ENCODE measurements around the gene NDUFS3.
A peak's percentile ranks its signal among the peaks of the same experiment; 100 is the strongest.
"Not testable (repeated sequence)": the region's sequence is repeated elsewhere in the genome, so short reads cannot be mapped to it uniquely, and the experiment has no call there.

NDUFS3 gene

DNA sequence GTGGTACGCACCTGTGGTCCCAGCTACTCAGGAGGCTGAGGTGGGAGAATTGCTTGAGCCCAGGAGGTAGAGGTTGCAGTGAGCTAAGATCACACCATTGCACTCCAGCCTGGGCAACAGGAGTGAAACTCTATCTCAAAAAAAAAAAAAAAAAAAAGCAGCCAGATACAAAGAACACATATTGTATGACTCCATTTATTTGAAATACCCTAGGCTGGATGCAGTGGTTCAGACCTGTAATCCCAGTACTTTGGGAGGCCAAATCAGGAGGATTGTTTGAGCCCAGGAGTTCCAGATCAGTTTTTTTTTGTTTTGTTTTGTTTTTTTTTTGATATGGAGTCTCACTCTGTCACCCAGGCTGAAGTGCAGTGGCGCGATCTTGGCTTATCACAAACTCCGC lies 16.5 kb upstream of the NDUFS3 start:
- H3K27me3 ChIP-seq (replicated peaks; ENCODE audit: control insufficient read depth, insufficient read depth, low read length); DNase-seq (ENCODE audit: low read depth); H3K4me3 ChIP-seq (ENCODE audit: low read length); H3K9me3 ChIP-seq (ENCODE audit: control insufficient read depth, low read length); H3K9ac ChIP-seq (ENCODE audit: low read length); H3K36me3 ChIP-seq (ENCODE audit: control insufficient read depth, insufficient read depth, low read length, severe bottlenecking): not testable (repeated sequence)
- peaks cover 21% of the 10 kb centered on the region for H3K4me1 ChIP-seq (ENCODE audit: control insufficient read depth, insufficient read depth, low read length)

DNA sequence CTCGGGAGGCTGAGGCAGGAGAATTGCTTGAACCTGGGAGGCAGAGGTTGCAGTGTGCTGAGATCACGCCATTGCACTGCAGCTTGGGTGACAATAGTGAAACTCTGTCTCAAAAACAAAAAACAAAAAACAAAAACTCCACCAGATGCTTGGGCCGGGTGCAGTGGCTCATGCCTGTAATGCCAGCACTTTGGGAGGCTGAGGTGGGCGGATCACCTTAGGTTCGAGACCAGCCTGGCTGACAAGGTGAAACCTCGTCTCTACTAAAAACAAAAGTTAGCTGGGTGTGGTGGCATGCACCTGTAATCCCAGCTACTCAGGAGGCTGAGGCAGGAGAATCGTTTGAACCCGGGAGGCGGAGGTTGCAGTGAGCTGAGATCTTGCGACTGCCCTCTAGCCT lies 14.5 kb upstream of the NDUFS3 start:
- H3K27me3 ChIP-seq (replicated peaks; ENCODE audit: control insufficient read depth, insufficient read depth, low read length); H3K9me3 ChIP-seq (ENCODE audit: control insufficient read depth, low read length); DNase-seq (ENCODE audit: low read depth); H3K36me3 ChIP-seq (ENCODE audit: control insufficient read depth, insufficient read depth, low read length, severe bottlenecking): not testable (repeated sequence)
- Histone ChIP-seq H3K4me1 (ENCODE audit: control insufficient read depth, insufficient read depth, low read length) (peaks cover 21% of the 10 kb centered on the region), H3K9ac (ENCODE audit: low read length) (peak overlapping the region; percentile 98), H3K4me3 (ENCODE audit: low read length) (peak overlapping the region; percentile 97)

DNA sequence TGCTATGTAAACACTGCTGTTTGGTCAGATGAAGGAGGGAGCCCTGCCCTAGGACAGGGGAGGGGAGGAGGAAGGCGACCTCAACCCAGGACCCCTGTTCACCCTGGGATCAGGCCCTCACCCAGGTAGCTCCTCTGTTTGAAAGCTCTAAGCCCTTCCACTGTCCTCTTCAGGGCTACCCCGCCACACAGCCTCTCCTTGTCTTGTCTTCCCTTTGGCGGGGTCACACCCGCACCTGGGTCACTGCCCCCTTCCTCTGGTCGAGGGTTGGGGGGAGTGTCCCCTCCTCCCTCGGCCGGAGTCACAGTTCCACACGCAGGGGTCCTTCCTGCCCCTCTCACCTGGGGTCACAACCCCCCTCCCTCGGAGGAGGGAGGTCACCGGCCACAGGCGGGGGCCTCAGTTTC lies 13.9 kb upstream of the NDUFS3 start:
- peaks cover 21% of the 10 kb centered on the region for H3K4me1 ChIP-seq (ENCODE audit: control insufficient read depth, insufficient read depth, low read length)
- no peak for DNase-seq (ENCODE audit: low read depth)
- peak overlapping the region; percentile 98 for H3K9ac ChIP-seq (ENCODE audit: low read length)
- peak overlapping the region; percentile 97 for H3K4me3 ChIP-seq (ENCODE audit: low read length)
- peaks cover 6% of the 10 kb centered on the region for H3K36me3 ChIP-seq (ENCODE audit: control insufficient read depth, insufficient read depth, low read length, severe bottlenecking)
- H3K9me3 ChIP-seq (ENCODE audit: control insufficient read depth, low read length): no peaks in the 10 kb centered on the region
- H3K27me3 ChIP-seq (replicated peaks; ENCODE audit: control insufficient read depth, insufficient read depth, low read length): no peaks in the 10 kb centered on the region

DNA sequence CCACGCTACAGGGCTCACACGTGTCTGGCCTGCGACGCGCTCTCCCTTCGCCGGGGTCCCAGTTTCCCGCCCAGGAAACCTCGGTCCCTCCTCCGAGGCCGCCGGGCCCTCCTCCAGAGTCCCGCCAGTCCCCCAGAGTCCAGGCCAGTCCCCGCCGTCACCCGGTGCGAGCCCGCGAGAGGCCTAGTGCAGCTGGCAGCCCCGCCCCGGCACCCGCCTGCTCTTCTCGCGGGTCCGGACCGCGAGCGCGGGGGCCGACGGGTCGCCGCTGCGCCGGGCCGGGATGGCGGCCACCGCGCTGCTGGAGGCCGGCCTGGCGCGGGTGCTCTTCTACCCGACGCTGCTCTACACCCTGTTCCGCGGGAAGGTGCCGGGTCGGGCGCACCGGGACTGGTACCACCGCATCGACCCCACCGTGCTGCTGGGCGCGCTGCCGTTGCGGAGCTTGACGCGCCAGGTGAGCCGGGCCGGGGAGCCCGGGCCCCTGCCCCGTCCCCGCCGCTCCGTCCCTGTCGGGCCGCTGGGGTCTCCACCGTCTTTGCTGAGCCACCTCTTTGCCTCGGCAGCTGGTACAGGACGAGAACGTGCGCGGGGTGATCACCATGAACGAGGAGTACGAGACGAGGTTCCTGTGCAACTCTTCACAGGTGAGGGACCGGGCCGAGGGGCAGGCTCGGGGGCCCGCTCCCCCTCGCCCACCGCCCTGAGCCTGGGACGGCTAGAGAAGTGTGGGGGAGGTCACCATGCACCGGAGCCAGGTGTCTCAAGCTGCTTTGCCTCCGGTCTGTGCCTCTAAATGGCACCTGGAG lies 13.3 kb upstream of the NDUFS3 start, which contains the start of gene PTPMT1:
Gene PTPMT1 (plus strand): TSS at position 260 of the 809 bp plus-strand sequence. CDS start 24 bp downstream, at position 284.
- H3K9me3 ChIP-seq (ENCODE audit: control insufficient read depth, low read length): no peaks in the 10 kb centered on the region
- peak; percentile 90 for DNase-seq (ENCODE audit: low read depth)
- no peaks in the 10 kb centered on the region for H3K27me3 ChIP-seq (replicated peaks; ENCODE audit: control insufficient read depth, insufficient read depth, low read length)
- H3K36me3 ChIP-seq (ENCODE audit: control insufficient read depth, insufficient read depth, low read length, severe bottlenecking): peaks cover 8% of the 10 kb centered on the region
- peaks cover 21% of the 10 kb centered on the region for H3K4me1 ChIP-seq (ENCODE audit: control insufficient read depth, insufficient read depth, low read length)
- H3K9ac ChIP-seq (ENCODE audit: low read length): peak within 1 kb of the TSS; percentile 98
- peak within 1 kb of the TSS; percentile 97 for H3K4me3 ChIP-seq (ENCODE audit: low read length)

DNA sequence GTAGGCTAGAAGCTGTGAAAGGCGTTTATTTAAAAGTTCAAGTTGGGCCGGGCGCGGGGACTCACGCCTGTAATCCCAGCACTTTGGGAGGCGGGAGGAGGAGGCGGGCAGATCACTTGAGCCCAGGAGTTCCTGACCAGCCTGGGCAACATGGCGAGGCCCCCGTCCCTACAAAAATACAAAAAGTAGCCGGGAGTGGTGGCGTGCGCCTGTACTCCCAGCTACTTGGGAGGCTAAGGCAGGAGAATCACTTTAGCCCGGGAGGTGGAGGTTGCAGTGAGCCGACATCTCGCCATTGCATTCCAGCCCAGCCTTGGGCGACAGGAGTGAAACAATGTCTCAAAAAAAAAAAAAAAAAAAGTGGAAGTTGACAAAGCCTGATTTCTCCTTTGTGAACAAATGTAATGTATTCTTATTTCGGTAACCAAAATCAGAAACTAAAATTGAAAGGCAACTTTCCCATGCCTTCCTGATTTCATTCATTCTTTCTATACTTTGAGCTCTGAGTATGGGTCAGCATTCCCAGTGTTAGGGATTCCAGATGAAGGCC lies 12.7 kb upstream of the NDUFS3 start:
- Histone ChIP-seq H3K36me3 (ENCODE audit: control insufficient read depth, insufficient read depth, low read length, severe bottlenecking) (peaks cover 8% of the 10 kb centered on the region), H3K9ac (ENCODE audit: low read length) (peak overlapping the region; percentile 98), H3K27me3 (replicated peaks; ENCODE audit: control insufficient read depth, insufficient read depth, low read length) (no peaks in the 10 kb centered on the region), H3K9me3 (ENCODE audit: control insufficient read depth, low read length) (no peaks in the 10 kb centered on the region), H3K4me1 (ENCODE audit: control insufficient read depth, insufficient read depth, low read length) (peaks cover 26% of the 10 kb centered on the region), H3K4me3 (ENCODE audit: low read length) (peak overlapping the region; percentile 97)
- no peak for DNase-seq (ENCODE audit: low read depth)

GRCh38 chr11:47569646-47570045 lies 9.2 kb upstream of the NDUFS3 start:
- no peak for DNase-seq (ENCODE audit: low read depth)
- no peaks in the 10 kb centered on the region for H3K27me3 ChIP-seq (replicated peaks; ENCODE audit: control insufficient read depth, insufficient read depth, low read length)
- peaks cover 42% of the 10 kb centered on the region for H3K4me1 ChIP-seq (ENCODE audit: control insufficient read depth, insufficient read depth, low read length)
- H3K36me3 ChIP-seq (ENCODE audit: control insufficient read depth, insufficient read depth, low read length, severe bottlenecking): peaks cover 39% of the 10 kb centered on the region
- H3K9ac ChIP-seq (ENCODE audit: low read length): no peak overlapping the region
- H3K9me3 ChIP-seq (ENCODE audit: control insufficient read depth, low read length): no peaks in the 10 kb centered on the region
- no peak overlapping the region for H3K4me3 ChIP-seq (ENCODE audit: low read length)

GRCh38 chr11:47570651-47571356 lies 8.1 kb upstream of the NDUFS3 start:
- Histone ChIP-seq H3K4me3 (ENCODE audit: low read length) (no peak overlapping the region), H3K36me3 (ENCODE audit: control insufficient read depth, insufficient read depth, low read length, severe bottlenecking) (peaks cover 42% of the 10 kb centered on the region), H3K9me3 (ENCODE audit: control insufficient read depth, low read length) (no peaks in the 10 kb centered on the region), H3K4me1 (ENCODE audit: control insufficient read depth, insufficient read depth, low read length) (peaks cover 38% of the 10 kb centered on the region), H3K9ac (ENCODE audit: low read length) (peak overlapping the region; percentile 9), H3K27me3 (replicated peaks; ENCODE audit: control insufficient read depth, insufficient read depth, low read length) (no peaks in the 10 kb centered on the region)
- DNase-seq (ENCODE audit: low read depth): no peak

- Histone ChIP-seq H3K9me3 (ENCODE audit: control insufficient read depth, low read length) (no peaks in the 10 kb centered on the region), H3K27me3 (replicated peaks; ENCODE audit: control insufficient read depth, insufficient read depth, low read length) (no peaks in the 10 kb centered on the region), H3K36me3 (ENCODE audit: control insufficient read depth, insufficient read depth, low read length, severe bottlenecking) (peaks cover 42% of the 10 kb centered on the region), H3K9ac (ENCODE audit: low read length) (peak overlapping the region; percentile 26), H3K4me3 (ENCODE audit: low read length) (no peak overlapping the region), H3K4me1 (ENCODE audit: control insufficient read depth, insufficient read depth, low read length) (peaks cover 37% of the 10 kb centered on the region)
- no peak for DNase-seq (ENCODE audit: low read depth)
Measured at GRCh38 chr11:47571357-47571729, 7.5 kb upstream of the NDUFS3 start.

DNA sequence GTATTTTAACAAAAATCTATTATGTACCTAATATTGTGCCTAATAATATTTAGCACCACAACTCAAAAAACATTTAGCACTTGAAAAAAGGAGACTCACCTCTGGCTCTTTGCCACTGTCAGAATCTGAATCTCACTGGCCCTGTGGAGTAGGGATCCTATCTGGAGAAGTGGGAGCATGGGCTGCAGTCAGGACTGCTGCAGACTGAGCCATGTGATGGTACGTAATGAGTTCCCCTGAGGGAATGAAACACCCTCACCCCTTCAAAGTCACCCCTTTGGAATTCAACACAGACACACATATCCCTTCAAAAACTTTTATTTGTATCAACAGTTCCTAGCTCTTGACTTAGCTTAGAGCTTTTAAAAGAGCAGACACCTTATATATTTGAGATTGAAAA lies 7.0 kb upstream of the NDUFS3 start:
- Histone ChIP-seq H3K4me1 (ENCODE audit: control insufficient read depth, insufficient read depth, low read length) (peaks cover 32% of the 10 kb centered on the region), H3K27me3 (replicated peaks; ENCODE audit: control insufficient read depth, insufficient read depth, low read length) (no peaks in the 10 kb centered on the region), H3K9ac (ENCODE audit: low read length) (peak overlapping the region; percentile 52), H3K36me3 (ENCODE audit: control insufficient read depth, insufficient read depth, low read length, severe bottlenecking) (peaks cover 44% of the 10 kb centered on the region), H3K9me3 (ENCODE audit: control insufficient read depth, low read length) (no peaks in the 10 kb centered on the region), H3K4me3 (ENCODE audit: low read length) (no peak overlapping the region)
- DNase-seq (ENCODE audit: low read depth): peak; percentile 53

GRCh38 chr11:47572715-47573255 lies 6.1 kb upstream of the NDUFS3 start:
- peaks cover 40% of the 10 kb centered on the region for H3K4me1 ChIP-seq (ENCODE audit: control insufficient read depth, insufficient read depth, low read length)
- H3K9ac ChIP-seq (ENCODE audit: low read length): peak overlapping the region; percentile 52
- no peaks in the 10 kb centered on the region for H3K27me3 ChIP-seq (replicated peaks; ENCODE audit: control insufficient read depth, insufficient read depth, low read length)
- no peak for DNase-seq (ENCODE audit: low read depth)
- peaks cover 49% of the 10 kb centered on the region for H3K36me3 ChIP-seq (ENCODE audit: control insufficient read depth, insufficient read depth, low read length, severe bottlenecking)
- H3K9me3 ChIP-seq (ENCODE audit: control insufficient read depth, low read length): no peaks in the 10 kb centered on the region
- no peak overlapping the region for H3K4me3 ChIP-seq (ENCODE audit: low read length)

GRCh38 chr11:47573321-47573720 lies 5.6 kb upstream of the NDUFS3 start:
- Histone ChIP-seq H3K4me1 (ENCODE audit: control insufficient read depth, insufficient read depth, low read length) (peaks cover 44% of the 10 kb centered on the region), H3K9ac (ENCODE audit: low read length) (peak overlapping the region; percentile 52), H3K4me3 (ENCODE audit: low read length) (no peak overlapping the region), H3K36me3 (ENCODE audit: control insufficient read depth, insufficient read depth, low read length, severe bottlenecking) (peaks cover 49% of the 10 kb centered on the region), H3K27me3 (replicated peaks; ENCODE audit: control insufficient read depth, insufficient read depth, low read length) (no peaks in the 10 kb centered on the region), H3K9me3 (ENCODE audit: control insufficient read depth, low read length) (no peaks in the 10 kb centered on the region)
- no peak for DNase-seq (ENCODE audit: low read depth)
